ENCODE data around the gene KATNB1.

The KATNB1 gene

DNA sequence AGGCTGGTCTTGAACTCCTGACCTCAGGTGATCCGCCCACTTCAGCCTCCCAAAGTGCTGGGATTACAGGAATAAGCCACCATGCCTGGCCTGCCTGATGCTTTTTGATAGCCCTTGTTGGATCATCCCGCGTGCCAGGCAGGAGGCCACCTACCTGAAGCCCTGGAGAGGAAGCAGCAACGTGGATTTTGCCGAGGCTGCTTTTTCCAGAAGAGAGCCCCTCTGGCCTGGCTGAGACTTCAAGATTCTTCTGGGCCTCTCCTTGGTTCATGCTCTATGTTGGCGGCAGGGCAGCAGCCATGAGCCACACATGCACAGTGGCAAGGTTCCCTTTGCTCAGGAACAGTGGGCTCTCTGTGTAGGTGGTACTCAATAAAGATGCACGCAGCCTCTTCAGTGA lies 11.5 kb downstream of the KATNB1 start:
- no peak for DNase-seq

DNA sequence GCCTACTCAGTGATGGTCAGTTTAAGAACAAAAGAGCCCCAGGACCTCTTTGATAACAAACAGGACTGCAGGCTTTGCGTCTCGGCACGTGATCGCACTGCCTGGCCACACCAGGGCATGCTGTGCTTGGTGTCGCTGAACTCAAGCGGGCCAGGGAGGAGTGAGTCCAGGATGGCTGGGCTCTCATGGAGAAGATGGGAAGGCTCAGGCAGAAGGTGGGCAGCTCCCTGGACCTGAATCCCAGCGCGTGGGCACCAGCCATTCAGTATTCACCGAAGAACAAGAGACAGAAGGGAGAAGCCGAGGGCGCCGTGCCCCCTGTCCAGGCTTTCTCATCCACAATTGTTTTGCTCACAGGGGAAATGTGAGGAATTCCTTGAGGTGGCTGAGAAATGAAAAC lies 11.9 kb downstream of the KATNB1 start:
- no peak for DNase-seq

DNA sequence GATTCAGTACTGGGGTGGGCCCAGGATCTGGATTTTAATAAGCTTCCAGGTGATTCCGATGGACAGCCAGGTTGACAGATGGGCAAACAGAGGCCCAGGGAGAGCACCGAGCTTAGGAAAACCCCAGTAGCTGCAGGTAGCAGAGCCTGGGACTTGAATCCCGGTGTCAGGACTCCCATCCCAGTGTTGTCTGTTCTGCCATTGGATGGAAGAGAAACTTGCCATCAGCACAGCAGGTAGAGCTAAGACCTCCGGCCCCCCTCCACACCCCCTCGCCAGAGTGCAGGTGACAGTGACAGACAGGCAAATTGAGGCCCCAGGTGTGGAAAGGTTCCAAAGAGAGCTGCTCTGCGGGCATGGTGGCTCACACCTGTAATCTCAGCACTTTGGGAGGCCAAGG lies 12.4 kb downstream of the KATNB1 start:
- DNase-seq, result no peak

DNA sequence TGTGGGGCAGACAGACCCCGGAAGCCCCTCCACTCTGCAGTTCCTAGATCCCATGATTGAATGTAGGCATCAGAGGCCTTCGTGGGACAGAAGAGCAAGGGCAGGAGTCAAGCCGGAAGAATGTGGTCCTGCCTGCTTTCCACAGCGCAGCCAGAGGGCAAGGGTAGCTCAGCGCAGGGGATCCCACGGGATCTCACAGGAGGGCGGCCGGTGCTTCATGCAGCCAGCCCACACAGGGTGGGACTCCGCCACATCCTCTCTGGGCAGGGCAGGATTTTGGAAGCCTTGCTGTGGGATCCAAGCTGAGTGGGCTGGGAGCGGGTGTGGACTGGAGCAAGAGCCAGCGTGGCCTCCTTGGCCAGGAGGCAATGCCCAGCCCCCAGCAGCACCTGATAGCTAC lies 13.0 kb downstream of the KATNB1 start:
- no peak for DNase-seq

DNA sequence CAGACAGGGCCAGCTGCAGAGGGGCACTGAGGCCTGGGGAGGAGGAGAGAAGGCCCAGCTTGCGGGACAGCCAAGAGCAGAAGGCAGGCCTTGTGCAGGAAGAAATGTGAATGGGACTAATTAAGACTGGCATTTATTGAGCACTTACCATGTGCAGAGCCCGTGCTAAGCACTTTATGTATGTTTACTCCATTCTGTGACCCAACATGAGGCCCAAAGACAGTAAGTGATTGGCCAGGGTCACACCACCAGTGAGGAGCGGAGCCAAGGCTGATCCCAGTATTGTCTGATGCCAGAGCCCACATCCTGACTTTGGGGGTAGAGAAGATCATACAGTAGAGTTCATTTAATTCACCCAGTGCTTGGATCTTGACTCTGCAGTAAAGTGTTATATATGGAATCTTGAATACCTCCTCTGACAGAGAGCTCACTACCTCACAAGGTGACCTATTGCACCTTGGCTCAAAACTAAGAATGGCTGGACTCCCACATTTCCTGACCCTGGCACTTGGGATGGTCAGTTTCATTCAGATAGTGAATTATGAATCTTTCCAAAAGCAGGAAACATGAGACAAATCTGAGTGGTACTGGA lies 13.6 kb downstream of the KATNB1 start:
- DNase-seq, result no peak

DNA sequence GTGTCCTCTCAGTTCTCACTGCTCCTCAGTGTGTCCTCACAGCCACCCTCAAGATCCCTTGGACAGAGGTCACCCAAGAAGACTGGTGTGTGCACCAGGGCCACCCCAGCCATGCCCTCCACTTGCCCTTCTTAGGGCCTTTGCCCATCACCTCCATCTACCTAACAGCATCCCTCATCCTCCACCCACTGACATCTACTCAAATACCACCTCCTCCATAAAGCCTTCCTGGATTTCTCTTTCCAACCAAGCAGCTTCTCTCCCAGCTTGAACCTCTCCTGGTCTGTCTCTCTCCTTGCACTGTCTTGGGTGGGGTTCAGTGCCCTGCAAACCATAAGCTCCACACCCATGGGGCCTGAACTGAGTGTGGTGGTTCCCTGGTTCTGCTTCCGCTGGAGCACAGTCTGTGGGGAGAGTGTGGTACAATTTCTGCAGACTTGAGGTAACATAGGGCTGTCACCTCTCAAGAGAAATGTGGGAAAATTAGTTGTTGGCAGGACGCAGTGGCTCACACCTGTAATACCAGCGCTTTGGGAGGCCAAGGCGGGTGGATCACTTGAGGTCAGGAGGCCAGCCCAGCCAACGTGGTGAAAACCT lies 14.4 kb downstream of the KATNB1 start:
- DNase-seq, result no peak

DNA sequence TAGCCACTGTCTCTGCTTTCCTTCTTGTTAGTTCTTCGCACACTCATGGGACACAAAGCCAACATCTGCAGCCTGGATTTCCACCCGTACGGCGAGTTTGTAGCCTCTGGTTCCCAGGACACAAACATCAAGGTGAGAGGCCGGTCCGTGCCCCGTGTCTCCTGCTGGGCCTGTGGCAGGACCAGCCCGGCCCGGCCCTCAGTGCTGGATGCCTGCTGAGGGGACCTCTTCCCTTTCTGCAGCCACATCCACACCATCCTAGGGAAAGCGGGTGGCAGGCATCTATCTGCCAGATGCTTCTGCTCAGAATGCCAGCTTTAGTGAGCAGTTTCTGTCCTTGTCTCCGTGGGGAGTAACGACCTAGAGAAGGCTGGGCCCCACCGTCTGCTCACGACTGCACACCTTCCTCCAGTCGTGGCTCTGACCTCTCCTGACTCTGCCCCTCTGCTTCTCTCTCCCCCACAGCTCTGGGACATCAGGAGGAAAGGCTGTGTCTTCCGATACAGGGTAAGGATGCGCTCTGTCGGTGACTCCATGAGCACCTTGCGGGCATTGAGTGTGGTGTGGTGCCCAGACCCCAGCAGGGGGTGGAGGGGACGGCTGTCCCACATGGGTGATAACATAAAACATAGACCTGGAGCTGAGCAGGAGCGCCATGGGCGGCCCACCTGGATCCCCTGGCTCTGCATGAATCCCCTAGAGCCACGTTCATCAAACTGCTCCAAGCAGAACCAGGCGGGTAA lies 15.4 kb downstream of the KATNB1 start:
- no peak for DNase-seq

DNA sequence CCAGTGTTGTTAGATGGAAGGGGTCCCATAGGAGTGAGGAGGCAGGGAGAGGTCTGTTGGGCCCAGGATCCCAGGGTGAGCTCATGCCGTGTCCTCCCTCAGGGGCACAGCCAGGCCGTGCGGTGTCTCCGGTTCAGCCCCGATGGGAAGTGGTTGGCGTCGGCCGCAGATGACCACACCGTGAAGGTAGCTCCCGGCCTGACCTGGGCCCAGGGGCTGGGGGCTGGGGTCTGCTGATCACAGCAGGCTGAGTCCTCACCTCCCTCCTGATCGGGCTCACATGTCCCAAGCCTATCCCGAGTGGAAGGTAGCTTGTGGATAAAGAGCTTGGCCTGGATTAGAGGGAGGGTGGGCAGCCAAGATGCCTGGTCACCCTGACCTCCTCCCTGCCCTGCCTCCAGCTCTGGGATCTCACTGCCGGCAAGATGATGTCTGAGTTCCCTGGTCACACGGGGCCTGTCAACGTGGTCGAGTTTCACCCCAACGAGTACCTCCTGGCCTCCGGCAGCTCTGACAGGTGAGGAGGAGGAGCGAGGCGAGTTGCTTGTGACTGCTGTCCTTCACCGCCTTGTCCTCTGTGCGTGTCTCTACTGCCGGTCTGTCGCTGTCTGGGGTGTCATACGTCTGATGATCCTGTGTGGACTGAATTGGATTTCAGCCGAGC lies 16.1 kb downstream of the KATNB1 start:
- DNase-seq, result no peak

DNA sequence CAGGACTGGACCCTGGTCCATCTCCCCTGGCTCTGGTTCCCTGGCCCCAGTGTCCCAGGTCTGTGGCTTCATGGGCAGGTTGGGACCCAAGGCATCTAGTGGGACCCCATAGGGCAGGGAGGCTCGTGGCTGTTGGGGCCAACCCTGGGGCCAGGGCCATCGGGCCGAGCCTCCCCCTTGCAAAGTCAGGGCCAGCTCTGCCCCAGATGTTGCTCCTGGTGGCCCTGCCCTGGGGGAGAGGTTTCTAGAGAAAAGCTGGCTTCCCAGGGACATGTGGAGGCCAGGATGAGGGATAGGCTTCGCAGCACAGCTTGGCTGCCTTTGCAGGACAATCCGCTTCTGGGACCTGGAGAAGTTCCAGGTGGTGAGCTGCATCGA lies 16.6 kb downstream of the KATNB1 start:
- DNase-seq, result no peak

DNA sequence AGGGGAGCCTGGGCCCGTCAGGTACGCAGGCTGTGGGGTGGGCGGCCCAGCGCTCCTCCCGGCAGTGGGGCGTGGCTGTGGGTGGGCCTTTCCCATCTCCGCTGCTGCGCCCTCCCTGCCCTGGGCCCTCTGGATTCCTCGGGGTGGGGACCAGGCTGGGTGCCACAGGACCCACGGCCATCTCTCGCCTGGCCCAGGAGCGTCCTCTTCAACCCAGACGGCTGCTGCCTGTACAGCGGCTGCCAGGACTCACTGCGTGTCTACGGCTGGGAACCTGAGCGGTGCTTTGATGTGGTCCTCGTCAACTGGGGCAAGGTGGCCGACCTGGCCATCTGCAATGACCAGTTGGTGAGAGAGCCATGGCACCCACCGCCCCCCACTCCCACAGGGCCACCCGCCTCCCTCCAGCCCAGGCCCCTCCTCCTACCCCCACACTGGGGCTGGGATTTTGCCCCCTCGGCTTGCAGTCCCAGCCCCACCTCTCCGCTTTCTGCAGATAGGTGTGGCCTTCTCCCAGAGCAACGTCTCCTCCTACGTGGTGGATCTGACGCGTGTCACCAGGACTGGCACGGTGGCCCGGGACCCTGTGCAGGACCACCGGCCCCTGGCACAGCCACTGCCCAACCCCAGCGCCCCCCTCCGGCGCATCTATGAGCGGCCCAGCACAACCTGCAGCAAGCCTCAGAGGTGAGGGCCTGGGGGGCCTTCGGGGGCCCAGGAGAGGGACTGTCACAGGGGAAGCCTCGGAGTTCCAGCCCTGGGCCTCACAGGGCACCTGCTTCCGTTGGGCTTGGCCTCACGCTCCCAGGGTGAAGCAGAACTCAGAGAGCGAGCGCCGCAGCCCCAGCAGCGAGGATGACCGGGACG lies 17.2 kb downstream of the KATNB1 start:
- no peak for DNase-seq

DNA sequence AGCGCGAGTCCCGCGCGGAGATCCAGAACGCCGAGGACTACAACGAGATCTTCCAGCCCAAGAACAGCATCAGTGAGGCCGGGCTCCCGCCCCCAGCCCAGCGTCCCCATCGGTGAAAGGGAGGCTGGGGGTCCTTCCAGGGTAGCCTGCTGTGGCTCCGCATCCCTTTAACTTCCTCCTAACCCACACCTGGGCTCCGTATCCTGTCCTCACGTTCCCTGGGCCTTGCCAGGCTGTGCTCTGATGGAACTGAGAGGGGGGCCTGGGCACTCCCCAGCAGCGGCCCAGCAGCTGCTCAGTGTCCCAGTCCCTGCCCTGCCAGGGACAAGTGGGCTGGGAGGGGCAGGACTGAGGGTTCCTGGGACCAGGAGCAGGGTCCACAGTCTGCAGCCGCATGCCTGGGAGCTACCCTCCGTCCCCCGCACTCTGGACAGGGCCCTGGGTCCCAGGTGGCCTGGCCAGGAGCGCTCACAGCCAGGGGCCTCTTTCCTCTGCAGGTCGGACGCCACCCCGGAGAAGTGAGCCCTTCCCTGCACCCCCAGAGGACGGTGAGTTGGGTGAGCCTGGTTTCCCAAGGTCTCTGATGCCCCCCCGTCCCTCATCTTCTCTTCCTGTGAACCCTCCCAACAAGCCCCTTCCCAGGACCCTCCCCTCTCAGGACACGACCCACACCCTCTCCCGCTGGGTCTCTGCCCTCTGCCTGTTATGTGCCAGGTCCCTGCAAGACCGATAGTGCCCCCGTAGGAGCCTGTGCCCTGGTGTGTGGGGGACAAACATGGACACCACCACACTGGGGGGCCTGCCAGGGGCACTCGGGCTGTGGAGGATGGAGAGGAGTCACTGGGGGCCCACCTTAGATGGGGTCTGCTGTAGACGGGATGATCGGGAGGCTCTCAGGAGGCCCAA lies 18.1 kb downstream of the KATNB1 start:
- no peak for DNase-seq

DNA sequence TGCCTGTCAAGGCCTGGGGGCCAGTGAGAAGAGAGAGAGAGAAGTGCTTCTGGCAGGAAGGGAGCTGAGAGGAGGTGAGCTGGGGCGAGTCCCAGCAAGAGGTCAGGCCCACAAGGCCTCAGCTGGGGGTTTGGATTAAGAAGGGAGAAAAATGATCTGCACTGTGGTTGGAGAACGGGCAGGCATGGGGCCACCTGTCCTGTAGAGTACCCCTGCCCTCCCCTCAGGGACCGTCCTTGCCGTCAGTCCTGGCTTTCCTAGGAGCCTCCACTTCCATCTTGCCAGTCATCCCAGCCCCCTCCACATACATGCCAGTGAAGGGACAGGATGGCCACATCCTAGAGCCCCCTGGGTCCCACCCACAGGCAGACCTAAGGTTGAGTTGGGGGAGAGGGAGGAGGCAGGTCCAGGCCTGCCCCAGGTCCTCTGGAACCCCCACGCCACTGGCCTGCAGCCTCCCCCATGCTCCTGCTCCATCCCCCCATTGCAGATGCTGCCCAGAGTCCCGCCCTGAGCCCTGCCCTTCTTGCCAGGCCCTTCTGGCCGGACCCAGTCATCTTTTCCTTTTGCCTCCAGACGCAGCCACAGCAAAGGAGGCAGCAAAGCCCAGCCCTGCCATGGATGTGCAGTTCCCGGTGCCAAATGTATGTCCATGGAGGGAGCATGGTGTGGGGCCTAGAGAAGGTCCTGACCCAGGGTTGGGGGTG lies 18.9 kb downstream of the KATNB1 start:
- no peak for DNase-seq

DNA sequence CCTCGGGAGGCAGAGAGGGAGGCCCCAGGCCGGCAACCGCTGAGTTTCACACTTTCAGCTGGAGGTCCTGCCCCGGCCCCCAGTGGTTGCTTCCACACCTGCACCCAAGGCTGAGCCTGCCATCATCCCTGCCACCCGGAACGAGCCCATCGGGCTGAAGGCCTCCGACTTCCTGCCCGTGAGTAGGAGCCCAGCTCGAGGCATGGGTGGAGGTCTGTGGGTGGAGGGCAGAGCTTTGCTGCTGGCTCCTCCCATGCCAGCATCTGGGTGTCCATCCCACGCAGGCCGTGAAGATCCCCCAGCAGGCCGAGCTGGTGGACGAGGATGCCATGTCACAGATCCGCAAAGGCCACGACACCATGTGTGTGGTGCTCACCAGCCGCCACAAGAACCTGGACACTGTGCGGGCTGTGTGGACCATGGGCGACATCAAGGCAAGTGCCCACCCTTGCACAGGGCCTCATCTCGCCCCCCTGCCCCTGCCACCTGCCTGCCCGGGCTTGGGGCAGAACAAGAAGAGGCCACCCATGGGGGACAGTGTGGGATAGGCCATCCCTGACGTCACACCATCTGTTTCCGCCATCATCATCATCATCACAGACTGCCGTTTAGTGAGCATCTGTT lies 19.6 kb downstream of the KATNB1 start:
- no peak for DNase-seq

DNA sequence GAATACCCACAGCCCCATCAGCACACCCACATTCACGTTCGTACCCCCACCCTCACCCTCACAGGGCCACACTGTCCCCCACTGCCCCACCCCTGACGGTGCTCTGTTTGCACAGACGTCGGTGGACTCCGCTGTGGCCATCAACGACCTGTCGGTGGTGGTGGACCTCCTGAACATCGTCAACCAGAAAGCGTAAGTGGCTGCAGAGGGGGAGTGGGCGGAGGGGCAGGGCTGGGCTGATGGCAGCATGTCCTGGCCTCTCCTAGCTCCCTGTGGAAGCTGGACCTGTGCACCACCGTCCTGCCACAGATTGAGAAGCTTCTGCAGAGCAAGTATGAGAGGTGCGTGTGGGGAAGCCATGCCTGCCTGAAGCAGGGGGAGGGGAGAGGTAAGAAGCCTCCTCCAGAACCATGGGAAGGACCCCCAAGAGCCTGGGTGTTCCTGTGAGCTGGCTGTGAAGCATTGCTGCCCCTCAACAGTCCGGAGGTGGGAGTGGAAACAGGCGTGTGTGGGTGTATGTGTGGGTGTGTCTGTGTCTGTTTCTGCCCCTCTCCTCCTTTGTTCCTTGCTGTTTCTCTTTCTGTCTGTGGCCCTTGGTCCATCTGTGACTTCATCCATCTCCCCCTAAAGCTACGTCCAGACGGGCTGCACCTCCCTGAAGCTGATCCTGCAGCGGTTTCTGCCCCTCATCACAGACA lies 20.3 kb downstream of the KATNB1 start:
- DNase-seq, result no peak

DNA sequence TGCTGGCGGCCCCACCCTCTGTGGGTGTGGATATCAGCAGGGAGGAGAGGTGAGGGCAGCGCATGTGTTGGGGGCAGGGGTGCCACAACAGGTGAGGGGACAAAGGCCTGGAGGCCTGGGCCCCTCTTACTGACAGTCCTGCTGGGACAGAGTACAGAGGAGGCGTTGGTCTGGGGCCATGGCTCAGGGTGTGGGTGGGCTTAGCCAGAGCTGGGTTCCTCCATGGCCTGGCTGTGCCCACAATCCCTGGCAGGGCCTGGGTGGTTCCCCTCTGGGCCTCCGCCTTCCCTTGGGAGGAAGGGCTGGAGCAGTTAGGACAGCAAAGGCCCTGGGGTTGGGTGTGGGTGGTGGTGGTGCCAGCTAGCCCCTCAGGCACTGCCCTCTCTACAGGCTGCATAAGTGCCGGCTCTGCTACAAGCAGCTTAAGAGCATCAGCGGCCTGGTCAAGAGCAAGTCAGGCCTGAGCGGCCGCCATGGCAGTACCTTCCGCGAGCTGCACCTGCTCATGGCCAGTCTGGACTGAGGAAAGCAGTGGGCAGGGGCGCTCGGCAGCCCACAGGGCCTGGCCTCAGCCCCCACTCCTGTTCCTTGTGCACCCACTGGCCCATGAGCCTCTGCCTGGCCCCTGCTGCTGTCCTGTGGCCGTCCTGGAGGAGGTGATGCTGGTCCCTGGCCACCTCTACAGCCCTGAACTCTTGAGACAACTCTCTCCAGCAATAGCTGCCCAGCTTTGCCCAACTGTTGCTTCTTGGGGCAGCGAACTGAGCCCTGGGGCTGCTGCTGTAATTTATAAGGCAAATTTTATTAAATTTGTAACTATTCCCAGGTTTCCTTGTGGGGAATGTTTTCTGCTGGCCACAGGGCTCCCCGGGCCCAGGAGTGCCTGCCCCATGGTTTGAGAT lies 21.1 kb downstream of the KATNB1 start:
- no peak for DNase-seq

DNA sequence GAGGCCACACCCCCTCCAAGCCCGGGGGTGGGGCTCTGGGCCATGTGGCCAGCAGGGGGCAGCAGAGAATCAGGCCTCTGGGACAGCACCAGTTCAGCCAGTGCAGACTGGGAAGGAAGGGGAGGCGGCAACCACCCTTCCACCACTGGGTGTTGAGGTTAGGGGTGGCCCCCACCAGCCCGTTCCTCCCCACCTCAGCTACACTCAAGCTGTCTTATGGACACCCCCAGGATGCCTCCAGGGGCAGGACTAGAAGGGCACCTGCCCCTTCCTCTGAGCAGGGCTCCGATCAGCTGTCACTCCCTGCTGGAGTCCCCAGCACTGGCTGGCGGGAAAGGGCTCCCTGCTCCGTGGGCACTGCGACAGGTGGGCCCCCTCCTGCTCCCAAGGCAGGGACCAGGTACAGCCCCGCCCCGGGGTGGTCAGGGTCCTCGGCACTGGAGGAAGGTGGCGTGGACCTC lies 21.8 kb downstream of the KATNB1 start:
- DNase-seq, result peak; percentile 87

DNA sequence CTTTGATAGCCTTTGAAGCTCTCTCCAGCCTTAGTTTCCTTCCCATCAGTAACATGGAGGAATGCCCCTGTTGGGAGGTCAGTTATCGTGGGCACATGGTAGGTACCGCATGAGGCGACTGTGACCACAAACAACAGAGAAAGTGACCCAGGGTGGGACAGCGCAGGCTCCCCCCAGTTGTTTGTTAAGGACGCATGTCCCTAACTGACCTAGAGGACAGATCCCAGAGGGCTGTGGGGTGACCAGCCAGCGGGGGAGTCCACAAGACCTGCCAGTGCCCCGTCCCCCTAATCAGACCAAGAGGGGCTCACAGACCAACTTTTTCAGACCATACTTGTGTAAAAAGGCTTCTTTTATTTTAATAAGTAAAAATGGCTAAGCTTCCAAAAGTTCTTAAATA lies 22.3 kb downstream of the KATNB1 start:
- DNase-seq, result no peak

DNA sequence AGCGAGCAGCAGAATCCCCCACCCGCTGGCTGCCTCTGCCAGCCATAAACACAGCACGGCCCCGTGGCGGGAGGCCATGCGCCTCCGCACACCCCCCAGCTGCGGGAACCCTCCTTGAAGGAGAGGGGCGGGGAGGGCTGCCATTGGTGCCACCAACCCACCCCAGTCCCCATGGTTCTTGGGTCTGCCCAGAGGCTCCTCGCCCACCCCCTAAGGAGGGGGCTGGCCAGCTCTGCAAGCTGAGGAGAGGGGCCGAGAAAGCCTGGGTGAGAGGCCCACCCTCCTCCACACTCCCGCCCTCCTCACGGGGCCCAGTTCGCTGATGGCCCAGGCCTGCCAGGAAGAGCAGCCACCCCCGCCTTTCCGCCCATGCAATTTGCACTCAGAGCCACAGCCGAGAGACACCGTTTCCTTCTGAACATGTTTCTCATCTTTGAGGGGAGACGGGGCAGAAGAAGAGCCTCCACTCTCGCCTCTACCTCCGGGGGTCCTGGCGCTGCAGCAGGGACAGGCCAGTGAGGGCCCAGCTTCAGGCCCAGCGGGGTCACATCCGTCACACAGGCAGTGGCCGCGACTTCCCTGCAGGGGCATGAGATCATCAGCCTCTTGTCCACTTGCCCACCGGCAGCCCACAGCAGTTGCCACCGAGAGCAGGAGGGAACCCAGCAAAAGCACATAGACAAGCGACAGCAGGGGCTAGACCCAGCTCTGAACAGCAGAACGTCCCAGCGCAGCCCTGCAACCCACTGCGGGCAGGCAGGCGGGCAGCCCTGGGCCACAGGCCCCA lies 23.0 kb downstream of the KATNB1 start:
- no peak for DNase-seq
